ENCODE measurements around the gene TUBGCP5. TPM values are rescaled to one million over a fixed set of nuclear protein-coding genes. Genes with fewer than 3 reads are reported as not detected.
"Not testable (repeated sequence)": the region's sequence is repeated elsewhere in the genome, so short reads cannot be mapped to it uniquely, and the experiment has no call there.

The TUBGCP5 gene
- total and polyA plus RNA-seq, 2 experiments from 2014 or later: 14.6 to 17.5 TPM

- Histone ChIP-seq H3K9me3 (ENCODE audit: low read depth) (no peaks in the 10 kb centered on the region), H3K36me3 (ENCODE audit: low read depth) (no peaks in the 10 kb centered on the region), H3K27ac (no peak overlapping the region), H4K20me1 (ENCODE audit: insufficient read depth) (no peaks in the 10 kb centered on the region), H3K4me3 (no peak overlapping the region), H3K4me1 (ENCODE audit: insufficient read depth) (no peaks in the 10 kb centered on the region), H3K9me2 (ENCODE audit: insufficient read depth) (no peaks in the 10 kb centered on the region), H3K79me2 (ENCODE audit: insufficient read depth) (no peaks in the 10 kb centered on the region), H3K4me2 (ENCODE audit: unreplicated experiment) (no peak overlapping the region), H3K9ac (no peak overlapping the region), H3F3A (ENCODE audit: insufficient read depth) (peaks cover 8% of the 10 kb centered on the region; the same call in 1 of the 2 replicates), H2AFZ (no peak overlapping the region), H3K27me3 (replicated peaks; ENCODE audit: insufficient read depth) (no peaks in the 10 kb centered on the region)
- no peak for TF ChIP-seq EZH2phosphoT487 (IDR thresholded peaks at IDR 0.05; ENCODE audit: insufficient read depth, low read depth)
- TF ChIP-seq EZH2 (IDR thresholded peaks at IDR 0.05; ENCODE audit: insufficient read depth, poor library complexity, severe bottlenecking): no peak
- 77 to 89% methylated on average over 7 to 16 of the region's 16 CpGs for WGBS, 2 experiments (ENCODE audit: low coverage in 1 of 2, low lambda C conversion rate in 2 of 2, missing lambda C conversion rate in 2 of 2)
- no peak for DNase-seq
- in situ Hi-C loops (cut with MboI): no loop called here
Observed at GRCh38 chr15:23049984-23050628, 10.7 kb upstream of the TUBGCP5 start.

GRCh38 chr15:23048572-23049282, 9.4 kb upstream of the TUBGCP5 start:
- H3K4me3 ChIP-seq; H3K9ac ChIP-seq; H3K27ac ChIP-seq; H4K20me1 ChIP-seq (ENCODE audit: insufficient read depth); H3K4me1 ChIP-seq (ENCODE audit: insufficient read depth); H3K9me3 ChIP-seq (ENCODE audit: low read depth); H2AFZ ChIP-seq; H3K9me2 ChIP-seq (ENCODE audit: insufficient read depth); H3K36me3 ChIP-seq (ENCODE audit: low read depth); DNase-seq; in situ Hi-C loops (cut with MboI); H3K79me2 ChIP-seq (ENCODE audit: insufficient read depth); H3K4me2 ChIP-seq (ENCODE audit: unreplicated experiment); H3K27me3 ChIP-seq (replicated peaks; ENCODE audit: insufficient read depth); H3F3A ChIP-seq (ENCODE audit: insufficient read depth): not testable (repeated sequence)
- 95% methylated on average over 5 of the region's 9 CpGs; no CpG with 5 or more reads in 1 of the 2 experiments for WGBS, 2 experiments (ENCODE audit: low coverage in 1 of 2, low lambda C conversion rate in 2 of 2, missing lambda C conversion rate in 2 of 2)

- H2AFZ ChIP-seq; H3K4me1 ChIP-seq (ENCODE audit: insufficient read depth); H3K27ac ChIP-seq; H3K79me2 ChIP-seq (ENCODE audit: insufficient read depth); H3K4me3 ChIP-seq; H3K36me3 ChIP-seq (ENCODE audit: low read depth); H4K20me1 ChIP-seq (ENCODE audit: insufficient read depth); H3K9ac ChIP-seq; H3F3A ChIP-seq (ENCODE audit: insufficient read depth); H3K4me2 ChIP-seq (ENCODE audit: unreplicated experiment); DNase-seq; in situ Hi-C loops (cut with MboI); H3K9me2 ChIP-seq (ENCODE audit: insufficient read depth); H3K9me3 ChIP-seq (ENCODE audit: low read depth); H3K27me3 ChIP-seq (replicated peaks; ENCODE audit: insufficient read depth): not testable (repeated sequence)
- WGBS, 2 experiments (ENCODE audit: low coverage in 1 of 2, low lambda C conversion rate in 2 of 2, missing lambda C conversion rate in 2 of 2): 60 to 100% methylated on average over 1 to 2 of the region's 2 CpGs
Observed at GRCh38 chr15:23043987-23044386, 4.6 kb upstream of the TUBGCP5 start.

GRCh38 chr15:23043535-23043934, 4.2 kb upstream of the TUBGCP5 start:
- H3K4me1 ChIP-seq (ENCODE audit: insufficient read depth); H3K27ac ChIP-seq; in situ Hi-C loops (cut with MboI); H3K4me3 ChIP-seq; H2AFZ ChIP-seq; H3K9me3 ChIP-seq (ENCODE audit: low read depth); H3K36me3 ChIP-seq (ENCODE audit: low read depth); H4K20me1 ChIP-seq (ENCODE audit: insufficient read depth); H3K9ac ChIP-seq; H3K4me2 ChIP-seq (ENCODE audit: unreplicated experiment); H3K27me3 ChIP-seq (replicated peaks; ENCODE audit: insufficient read depth); H3K9me2 ChIP-seq (ENCODE audit: insufficient read depth); H3F3A ChIP-seq (ENCODE audit: insufficient read depth); H3K79me2 ChIP-seq (ENCODE audit: insufficient read depth); DNase-seq: not testable (repeated sequence)
- 84 to 97% methylated on average over 3 to 4 of the region's 4 CpGs for WGBS, 2 experiments (ENCODE audit: low coverage in 1 of 2, low lambda C conversion rate in 2 of 2, missing lambda C conversion rate in 2 of 2)

GRCh38 chr15:23041736-23042135, 2.4 kb upstream of the TUBGCP5 start:
- H2AFZ ChIP-seq; H3K9ac ChIP-seq; H3K27ac ChIP-seq; H3K4me3 ChIP-seq; H3K36me3 ChIP-seq (ENCODE audit: low read depth); H3K9me2 ChIP-seq (ENCODE audit: insufficient read depth); H3K4me2 ChIP-seq (ENCODE audit: unreplicated experiment); H3F3A ChIP-seq (ENCODE audit: insufficient read depth); H3K4me1 ChIP-seq (ENCODE audit: insufficient read depth); H4K20me1 ChIP-seq (ENCODE audit: insufficient read depth); H3K27me3 ChIP-seq (replicated peaks; ENCODE audit: insufficient read depth); DNase-seq; H3K9me3 ChIP-seq (ENCODE audit: low read depth); in situ Hi-C loops (cut with MboI): not testable (repeated sequence)
- H3K79me2 ChIP-seq (ENCODE audit: insufficient read depth): peaks cover 19% of the 10 kb centered on the region
- WGBS, 2 experiments (ENCODE audit: low coverage in 1 of 2, low lambda C conversion rate in 2 of 2, missing lambda C conversion rate in 2 of 2): 89 to 98% methylated on average over 5 to 7 of the region's 8 CpGs
